Middle frontal gyrus (tissue), 1 donor: ENCODE measurements around the gene CCSER1.
A peak's percentile ranks its signal among the peaks of the same experiment; 100 is the strongest.

Experiments used
- DNase-seq: peaks from one replicate; pipeline ENCODE4 v3.0.0-alpha.2; 2015; ENCODE audit warnings: low spot score; ENCODE audit errors: extremely low spot score

The CCSER1 gene

GRCh38 chr4:90127223-90127705 is at the start of gene CCSER1:
TSS of gene CCSER1 (plus strand) at chr4:90127394.
- peak; percentile 30 for DNase-seq

- DNase-seq = no peak
Measured at GRCh38 chr4:90078440-90078839, 48.8 kb upstream of the CCSER1 start.

DNA sequence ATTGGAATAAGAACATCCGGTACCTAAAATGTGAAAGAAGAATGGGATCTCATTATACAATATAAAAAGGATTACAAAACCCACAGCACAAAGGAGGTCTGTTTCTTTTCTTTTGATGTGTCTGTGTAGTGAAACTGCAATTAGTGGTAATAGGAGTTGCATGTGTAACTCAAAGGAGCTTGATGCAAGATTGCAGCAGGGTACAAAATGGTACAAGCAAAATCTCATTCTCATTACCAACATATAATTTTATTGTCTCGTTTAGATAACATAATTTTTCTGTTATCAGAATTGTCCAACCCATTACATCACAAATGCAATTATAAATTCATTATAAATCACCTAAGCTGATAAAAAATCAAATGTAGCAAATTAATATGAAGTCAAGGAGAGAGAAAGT is 47.1 kb upstream of the CCSER1 start:
- no peak for DNase-seq

- DNase-seq = no peak
Measured at GRCh38 chr4:90081432-90082144, 45.6 kb upstream of the CCSER1 start.

- DNase-seq = no peak
Measured at GRCh38 chr4:90082449-90082848, 44.7 kb upstream of the CCSER1 start.

GRCh38 chr4:90084277-90084966 is 42.8 kb upstream of the CCSER1 start:
- DNase-seq = no peak

DNA sequence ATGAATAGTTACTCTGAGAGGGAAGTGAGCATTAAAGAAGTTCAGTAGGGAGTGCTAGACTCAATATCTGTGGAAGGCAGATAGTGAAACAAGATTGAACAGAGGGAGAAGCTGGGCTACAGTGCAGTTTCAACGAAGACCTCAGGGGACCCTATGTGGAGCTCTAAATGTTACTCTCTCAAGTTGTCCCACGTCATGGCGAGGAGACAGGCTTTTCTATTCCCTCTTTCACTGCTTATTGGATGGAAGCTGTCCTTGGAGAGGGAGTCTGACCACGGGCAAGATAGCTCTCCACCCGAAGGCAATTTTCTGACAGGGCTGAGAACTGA is 42.3 kb upstream of the CCSER1 start:
- no peak for DNase-seq

- DNase-seq = no peak
Measured at GRCh38 chr4:90093526-90093925, 33.7 kb upstream of the CCSER1 start.

GRCh38 chr4:90095000-90095399 is 32.2 kb upstream of the CCSER1 start:
- DNase-seq = no peak

- no peak for DNase-seq
Measured at GRCh38 chr4:90099812-90100211, 27.4 kb upstream of the CCSER1 start.

GRCh38 chr4:90103991-90104390 is 23.2 kb upstream of the CCSER1 start:
- DNase-seq = no peak

DNA sequence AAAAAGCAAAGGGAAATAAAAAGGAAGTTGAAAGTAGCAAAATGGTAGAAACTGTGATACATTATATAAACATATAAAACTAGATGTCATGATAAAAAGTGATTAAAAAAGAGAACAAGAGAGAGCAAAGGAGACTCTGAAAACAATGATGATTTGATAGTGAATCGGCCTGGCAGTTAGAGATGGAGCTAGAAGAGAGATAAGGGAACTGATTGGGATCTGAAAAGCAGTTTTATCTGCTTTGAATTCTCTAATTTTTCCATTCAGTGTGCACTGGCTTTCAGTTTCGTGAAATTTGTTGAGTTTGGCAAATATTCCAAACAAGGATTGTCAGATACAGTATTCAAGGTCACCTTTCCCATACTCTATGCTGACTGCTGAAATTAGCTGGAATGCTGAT is 21.9 kb upstream of the CCSER1 start:
- no peak for DNase-seq

DNA sequence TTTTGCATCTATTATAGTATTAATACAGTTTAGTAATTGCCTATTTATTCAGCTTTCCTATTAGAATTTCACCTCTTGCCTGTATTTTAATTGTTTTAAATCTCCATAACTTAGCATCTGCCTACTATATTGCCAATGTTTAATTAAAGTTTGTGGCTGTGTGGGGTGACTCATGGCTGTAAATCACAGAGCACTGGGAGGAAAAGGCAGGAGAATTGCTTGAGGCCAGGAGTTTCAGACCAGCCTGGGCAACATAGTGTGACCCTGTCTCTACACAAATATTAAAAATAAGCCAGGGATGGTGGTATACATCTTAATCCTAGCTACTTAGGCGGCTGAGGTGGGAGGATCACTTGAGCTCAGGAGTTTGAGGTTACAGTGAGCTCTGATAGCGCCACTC is 14.5 kb upstream of the CCSER1 start:
- DNase-seq = no peak

DNA sequence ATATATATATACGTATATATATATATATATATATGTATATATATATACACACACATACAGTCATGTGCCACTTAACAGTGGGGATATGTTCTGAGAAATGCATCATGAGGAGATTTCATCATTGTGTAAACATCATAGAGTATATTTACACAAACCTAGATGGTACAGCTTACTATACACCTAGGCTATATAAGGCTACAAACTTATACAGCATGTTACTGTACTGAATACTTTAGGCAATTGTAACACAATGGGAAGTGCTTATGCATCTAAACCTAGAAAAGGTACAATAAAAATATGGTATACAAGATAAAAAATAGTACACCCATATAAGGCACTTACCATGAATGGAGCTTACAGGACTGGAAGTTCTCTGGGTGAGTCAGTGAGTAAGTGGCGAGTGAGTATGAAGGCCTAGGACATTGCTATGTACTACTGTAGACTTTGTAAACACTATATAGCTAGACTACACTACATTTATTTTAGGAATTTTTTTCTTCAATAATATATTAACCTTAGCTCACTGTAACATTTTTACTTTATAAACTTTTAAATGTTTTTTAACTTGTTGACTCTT is 13.2 kb upstream of the CCSER1 start:
- no peak for DNase-seq

DNA sequence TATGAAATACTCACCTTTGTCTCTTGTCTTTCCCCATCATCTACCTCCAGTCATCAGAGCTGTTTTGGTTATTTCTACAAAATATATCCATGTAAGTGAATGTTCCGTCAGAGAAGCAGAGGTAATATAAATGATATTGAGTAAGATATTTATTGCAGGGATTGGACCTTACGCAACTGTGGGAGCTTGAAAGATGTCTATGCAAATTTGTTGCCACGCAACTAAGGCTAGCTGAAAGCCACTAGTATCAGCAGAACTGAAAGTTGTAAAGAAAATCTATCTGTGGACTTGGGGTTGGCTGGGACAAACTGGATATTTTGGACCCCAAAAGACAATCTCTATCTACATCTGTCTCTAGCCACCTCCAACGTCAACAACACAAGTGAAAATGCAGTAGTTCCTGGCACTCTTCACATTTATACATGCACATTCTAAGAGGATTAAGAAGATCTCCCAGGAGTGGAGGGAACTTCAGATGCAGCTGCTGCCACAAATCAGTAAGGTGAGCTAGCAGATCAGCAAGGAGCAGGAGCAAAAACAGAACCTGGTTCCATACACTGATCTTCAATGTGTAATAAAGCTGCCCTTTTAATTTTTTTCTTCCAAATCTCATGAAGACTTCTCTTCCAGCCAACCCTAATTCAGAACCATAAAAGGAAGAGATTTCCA is 8.5 kb upstream of the CCSER1 start:
- DNase-seq = no peak

GRCh38 chr4:90120037-90120436 is 7.2 kb upstream of the CCSER1 start:
- DNase-seq = no peak

DNA sequence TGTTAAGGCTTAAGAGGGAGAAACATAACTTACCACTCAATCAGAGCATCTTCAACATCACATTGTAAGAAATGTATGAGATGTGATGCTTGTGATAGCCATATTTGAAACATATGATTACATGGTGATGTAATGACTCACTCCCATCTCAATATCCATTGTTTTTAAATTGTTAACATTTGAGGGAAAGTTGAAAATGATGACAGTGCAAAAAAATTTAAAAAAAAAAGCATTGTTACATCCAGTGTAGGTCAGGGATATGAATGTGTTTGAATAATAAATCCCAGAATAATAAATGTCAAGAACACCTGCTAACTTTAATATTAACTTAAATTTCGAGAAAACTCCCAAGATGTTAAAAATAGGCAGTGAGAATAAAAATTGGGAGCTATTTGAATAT is 6.4 kb upstream of the CCSER1 start:
- no peak for DNase-seq

- no peak for DNase-seq
Measured at GRCh38 chr4:90121676-90122354, 5.4 kb upstream of the CCSER1 start.

DNA sequence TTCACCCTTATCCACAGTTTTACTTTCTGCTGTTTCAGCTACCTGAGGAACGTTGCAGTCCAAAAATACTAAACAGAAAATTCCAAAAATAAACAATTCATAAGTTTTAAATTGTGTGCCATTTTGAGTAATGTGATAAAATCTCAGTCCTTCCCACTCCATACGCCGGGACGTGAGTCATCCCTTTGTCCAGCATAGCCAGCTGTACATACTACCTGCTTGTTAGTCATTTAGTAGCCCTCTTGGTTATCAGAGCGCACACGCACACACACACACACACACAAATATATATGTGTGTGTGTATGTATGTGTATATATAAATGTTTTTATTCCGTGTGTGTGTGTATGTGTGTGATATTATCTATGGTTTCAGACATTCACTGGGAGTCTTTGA is 4.8 kb upstream of the CCSER1 start:
- DNase-seq = no peak

GRCh38 chr4:90124276-90124675 is 2.9 kb upstream of the CCSER1 start:
- DNase-seq = no peak

GRCh38 chr4:90126805-90127204 is 389 bp upstream of the CCSER1 start:
- DNase-seq = peak; percentile 66
